ENCODE measurements around the gene GTF2A1L.
"Not testable (repeated sequence)": the region's sequence is repeated elsewhere in the genome, so short reads cannot be mapped to it uniquely, and the experiment has no call there.

GTF2A1L gene

DNA sequence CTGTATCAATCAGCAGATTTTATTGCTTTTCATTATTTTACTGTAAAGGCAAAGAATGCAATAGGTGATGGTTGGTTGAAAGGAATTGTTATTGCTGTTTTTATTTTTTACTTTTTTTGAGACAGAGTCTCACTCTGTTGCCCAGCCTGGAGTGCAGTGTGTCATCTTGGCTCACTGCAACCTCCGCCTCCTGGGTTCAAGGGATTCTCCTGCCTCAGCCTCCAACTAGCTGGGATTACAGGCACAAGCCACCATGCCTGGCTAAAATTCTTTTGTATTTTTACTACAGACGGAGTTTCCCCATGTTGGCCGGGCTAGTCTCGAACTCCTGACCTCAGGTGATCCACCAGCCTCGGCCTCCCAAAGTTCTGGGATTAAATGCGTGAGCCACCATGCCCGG lies 20.9 kb upstream of the GTF2A1L start:
- not testable (repeated sequence) for H3K27me3 Mint-ChIP-seq; H3K27ac Mint-ChIP-seq; DNase-seq; H3K36me3 Mint-ChIP-seq (ENCODE audit: low read depth); H3K4me3 Mint-ChIP-seq; H3K9me3 Mint-ChIP-seq; H3K4me1 Mint-ChIP-seq (ENCODE audit: low read depth)

DNA sequence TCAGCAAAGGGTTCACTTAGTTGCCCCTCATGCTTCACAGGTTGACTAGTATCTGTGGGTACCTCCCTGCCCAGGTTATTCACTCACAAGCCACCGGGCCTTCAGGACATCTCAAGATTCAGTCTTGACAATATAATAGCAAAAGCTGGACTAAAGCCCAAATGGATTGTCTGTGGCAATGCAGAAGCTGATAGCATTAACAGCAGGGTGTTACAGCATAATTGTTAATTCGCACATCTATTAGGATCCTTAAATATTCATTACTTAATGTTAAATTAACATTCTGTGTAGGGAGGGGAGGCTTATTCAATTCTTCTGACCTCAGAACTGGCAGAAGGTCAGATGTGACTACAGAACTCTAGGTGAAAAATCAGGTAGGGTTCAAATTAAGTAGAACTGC lies 20.2 kb upstream of the GTF2A1L start:
- Mint-ChIP-seq H3K4me1 (ENCODE audit: low read depth) (no peaks in the 10 kb centered on the region), H3K27ac (no peak overlapping the region), H3K36me3 (ENCODE audit: low read depth) (no peaks in the 10 kb centered on the region), H3K9me3 (no peaks in the 10 kb centered on the region), H3K27me3 (peaks cover 3% of the 10 kb centered on the region), H3K4me3 (no peak overlapping the region)
- DNase-seq: no peak

DNA sequence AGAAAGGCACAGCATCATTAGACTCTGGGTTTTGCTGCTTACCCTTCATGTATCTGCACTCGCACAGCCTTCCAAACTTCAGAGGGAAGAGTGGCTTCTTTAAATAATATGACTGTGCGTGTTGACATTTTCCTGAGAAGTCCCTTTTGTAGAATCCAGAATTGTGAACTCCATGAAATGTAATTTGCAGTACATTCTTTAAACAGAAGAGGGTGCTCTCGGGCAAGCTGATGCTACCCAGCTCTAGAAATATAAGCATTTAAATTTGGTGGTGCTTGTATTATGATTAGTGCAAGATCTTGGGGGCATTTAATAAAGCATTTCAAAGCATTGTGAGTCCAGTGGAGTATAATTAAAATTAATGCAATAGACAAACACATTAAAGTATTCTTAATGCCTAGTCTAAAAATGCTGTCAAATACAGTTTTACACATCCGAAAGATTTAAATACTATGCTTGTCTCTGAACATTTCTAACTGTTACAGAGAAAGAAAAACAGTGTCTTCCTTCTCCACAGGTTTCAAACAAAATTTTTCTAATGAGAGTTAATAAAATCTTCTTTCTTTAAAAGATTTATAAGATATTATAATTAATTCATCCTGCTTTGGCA lies 17.3 kb upstream of the GTF2A1L start:
- no peak for DNase-seq
- Mint-ChIP-seq H3K9me3 (no peaks in the 10 kb centered on the region), H3K27ac (no peak overlapping the region), H3K4me1 (ENCODE audit: low read depth) (no peaks in the 10 kb centered on the region), H3K4me3 (no peak overlapping the region), H3K27me3 (peaks cover 3% of the 10 kb centered on the region), H3K36me3 (ENCODE audit: low read depth) (no peaks in the 10 kb centered on the region)

DNA sequence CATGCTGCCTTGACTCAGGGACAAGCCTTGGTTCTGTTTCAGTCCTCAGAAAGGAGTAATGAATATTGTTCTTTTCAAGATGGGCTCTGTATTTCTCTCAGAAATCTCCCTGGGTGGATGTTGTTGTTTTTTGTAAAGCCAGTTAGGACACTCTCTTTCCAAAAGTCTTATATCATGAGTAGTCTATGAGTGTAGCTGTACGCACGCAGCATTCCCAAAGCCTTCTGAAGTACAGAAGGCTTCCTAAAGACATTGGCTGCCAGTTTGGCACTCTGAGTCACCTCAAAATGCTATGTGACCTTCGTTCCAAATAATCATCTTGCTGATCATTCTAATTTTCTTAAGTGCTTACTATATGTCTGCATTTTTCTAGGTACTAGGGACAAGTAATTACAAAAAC lies 16.7 kb upstream of the GTF2A1L start:
- DNase-seq: no peak
- Mint-ChIP-seq H3K27ac (no peak overlapping the region), H3K4me3 (no peak overlapping the region), H3K4me1 (ENCODE audit: low read depth) (no peaks in the 10 kb centered on the region), H3K9me3 (no peaks in the 10 kb centered on the region), H3K27me3 (peaks cover 3% of the 10 kb centered on the region), H3K36me3 (ENCODE audit: low read depth) (no peaks in the 10 kb centered on the region)

DNA sequence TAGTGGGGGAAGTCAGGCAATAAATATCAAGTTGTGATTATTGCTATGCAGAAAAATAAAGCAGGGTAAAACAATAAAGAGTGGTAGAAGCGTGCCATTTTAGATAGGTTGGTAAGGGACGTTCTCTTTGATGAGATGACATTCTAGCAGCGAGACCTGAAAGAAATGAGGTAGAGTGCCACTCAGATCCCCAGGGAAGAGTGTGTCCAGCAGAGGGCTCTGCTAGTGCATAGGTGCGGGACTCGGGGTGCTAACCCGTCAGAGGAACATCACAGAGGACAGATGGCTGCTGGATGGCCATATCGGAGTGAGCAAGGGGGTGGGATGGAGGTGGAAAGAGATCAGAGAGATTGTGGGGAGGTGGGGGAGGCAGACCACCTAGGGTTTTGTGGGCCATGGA lies 16.3 kb upstream of the GTF2A1L start:
- H3K4me3 Mint-ChIP-seq: no peak overlapping the region
- H3K36me3 Mint-ChIP-seq (ENCODE audit: low read depth): no peaks in the 10 kb centered on the region
- H3K4me1 Mint-ChIP-seq (ENCODE audit: low read depth): no peaks in the 10 kb centered on the region
- no peak for DNase-seq
- H3K9me3 Mint-ChIP-seq: no peaks in the 10 kb centered on the region
- H3K27me3 Mint-ChIP-seq: peaks cover 3% of the 10 kb centered on the region
- H3K27ac Mint-ChIP-seq: no peak overlapping the region

DNA sequence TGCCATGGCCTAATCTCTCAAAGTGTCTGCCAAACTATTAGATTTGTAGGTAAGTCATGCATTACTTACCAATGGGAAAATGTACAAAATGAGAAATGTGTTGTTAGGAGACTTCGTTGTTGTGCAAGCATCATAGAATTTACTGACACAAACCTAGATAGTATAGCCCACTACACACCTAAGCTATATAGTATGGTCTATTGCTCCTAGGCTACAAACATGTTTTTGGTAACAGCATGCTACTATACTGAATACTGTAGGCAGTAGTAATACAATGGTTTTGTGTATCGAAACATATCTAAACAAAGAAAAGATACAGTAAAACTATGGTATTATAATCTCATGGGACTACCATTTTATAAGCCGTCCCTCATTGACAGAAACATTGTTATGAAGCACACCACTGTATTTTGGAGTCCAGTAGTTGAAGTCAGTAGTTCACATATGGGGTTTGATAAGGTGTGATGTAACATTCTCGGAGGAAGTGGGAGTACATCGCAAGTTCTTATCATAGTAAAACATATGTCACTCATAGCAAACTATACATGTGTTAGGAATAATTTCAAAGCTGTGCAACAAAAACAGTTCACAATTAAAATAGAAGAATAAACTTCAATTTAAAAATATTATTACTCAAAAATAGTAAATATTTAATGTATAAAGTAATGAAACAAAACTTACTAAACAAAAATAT lies 12.0 kb upstream of the GTF2A1L start:
- H3K4me3 Mint-ChIP-seq: no peak overlapping the region
- H3K4me1 Mint-ChIP-seq (ENCODE audit: low read depth): no peaks in the 10 kb centered on the region
- no peaks in the 10 kb centered on the region for H3K36me3 Mint-ChIP-seq (ENCODE audit: low read depth)
- peaks cover 7% of the 10 kb centered on the region for H3K27me3 Mint-ChIP-seq
- no peaks in the 10 kb centered on the region for H3K9me3 Mint-ChIP-seq
- no peak overlapping the region for H3K27ac Mint-ChIP-seq
- DNase-seq: no peak

DNA sequence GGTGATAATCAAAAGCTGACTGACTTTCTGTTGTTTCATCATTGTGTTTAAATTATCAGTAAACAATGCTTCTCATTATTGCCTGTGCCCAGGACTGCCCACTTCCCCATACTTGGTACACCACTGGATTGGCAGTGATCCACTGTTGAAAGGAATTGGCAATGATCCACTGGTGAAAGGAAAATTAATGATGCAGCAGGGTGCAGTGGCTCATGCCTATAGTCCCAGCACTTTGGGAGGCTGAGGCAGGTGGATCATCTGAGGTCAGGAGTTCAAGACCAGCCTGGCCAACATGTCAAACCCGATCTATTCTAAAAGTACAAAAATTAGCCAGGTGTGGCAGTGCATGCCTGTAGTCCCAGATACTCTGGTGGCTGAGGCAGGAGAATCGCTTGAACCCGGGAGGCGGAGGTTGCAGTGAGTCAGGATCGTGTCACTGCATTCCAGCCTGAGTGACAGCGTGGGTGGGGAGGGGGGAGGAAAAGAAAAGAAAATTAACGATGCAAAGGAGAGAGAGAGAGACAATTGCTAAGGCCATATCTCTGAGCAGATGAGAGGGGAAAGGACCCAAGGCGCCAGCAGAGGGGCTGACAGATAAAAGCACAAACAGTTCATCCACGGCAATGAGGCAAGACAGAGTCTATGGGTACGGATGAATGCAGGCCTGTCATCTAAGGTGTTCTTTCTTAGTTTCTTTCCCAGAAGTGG lies 10.2 kb upstream of the GTF2A1L start:
- no peaks in the 10 kb centered on the region for H3K9me3 Mint-ChIP-seq
- no peak overlapping the region for H3K4me3 Mint-ChIP-seq
- no peaks in the 10 kb centered on the region for H3K36me3 Mint-ChIP-seq (ENCODE audit: low read depth)
- H3K4me1 Mint-ChIP-seq (ENCODE audit: low read depth): no peaks in the 10 kb centered on the region
- H3K27ac Mint-ChIP-seq: no peak overlapping the region
- H3K27me3 Mint-ChIP-seq: peaks cover 7% of the 10 kb centered on the region
- DNase-seq: no peak

DNA sequence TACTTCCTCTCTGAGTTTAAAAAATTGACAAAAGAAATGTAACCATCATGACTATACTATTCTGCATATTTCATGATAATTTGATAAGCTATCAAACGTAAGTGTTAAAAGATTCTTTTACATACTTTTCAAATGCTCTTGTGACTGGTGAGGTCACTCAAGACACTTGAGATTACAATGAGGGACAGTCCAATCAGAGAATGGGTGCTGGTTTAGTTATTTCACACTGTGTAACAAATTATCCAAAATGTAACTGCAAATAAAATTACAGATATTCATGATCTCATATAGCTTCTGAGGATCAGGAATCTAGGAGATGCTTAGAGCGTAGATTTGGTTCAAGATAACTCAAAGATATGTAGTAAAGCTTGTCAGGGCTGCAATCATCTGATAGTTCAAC lies 4.4 kb upstream of the GTF2A1L start:
- Mint-ChIP-seq H3K27ac (no peak overlapping the region), H3K4me3 (no peak overlapping the region), H3K9me3 (no peaks in the 10 kb centered on the region), H3K27me3 (peaks cover 5% of the 10 kb centered on the region), H3K4me1 (ENCODE audit: low read depth) (no peaks in the 10 kb centered on the region), H3K36me3 (ENCODE audit: low read depth) (no peaks in the 10 kb centered on the region)
- no peak for DNase-seq

DNA sequence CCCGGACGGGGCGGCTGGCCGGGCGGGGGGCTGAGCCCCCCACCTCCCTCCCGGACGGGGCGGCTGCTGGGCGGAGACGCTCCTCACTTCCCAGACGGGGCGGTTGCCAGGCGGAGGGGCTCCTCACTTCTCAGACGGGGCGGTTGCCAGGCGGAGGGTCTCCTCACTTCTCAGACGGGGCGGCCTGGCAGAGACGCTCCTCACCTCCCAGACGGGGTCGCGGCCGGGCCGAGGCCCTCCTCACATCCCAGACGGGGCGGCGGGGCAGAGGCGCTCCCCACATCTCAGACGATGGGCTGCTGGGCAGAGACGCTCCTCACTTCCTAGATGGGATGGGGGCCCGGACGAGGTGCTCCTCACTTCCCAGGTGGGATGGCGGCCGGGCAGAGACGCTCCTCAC lies 3.1 kb upstream of the GTF2A1L start:
- H3K9me3 Mint-ChIP-seq; H3K4me3 Mint-ChIP-seq; H3K36me3 Mint-ChIP-seq (ENCODE audit: low read depth): not testable (repeated sequence)

DNA sequence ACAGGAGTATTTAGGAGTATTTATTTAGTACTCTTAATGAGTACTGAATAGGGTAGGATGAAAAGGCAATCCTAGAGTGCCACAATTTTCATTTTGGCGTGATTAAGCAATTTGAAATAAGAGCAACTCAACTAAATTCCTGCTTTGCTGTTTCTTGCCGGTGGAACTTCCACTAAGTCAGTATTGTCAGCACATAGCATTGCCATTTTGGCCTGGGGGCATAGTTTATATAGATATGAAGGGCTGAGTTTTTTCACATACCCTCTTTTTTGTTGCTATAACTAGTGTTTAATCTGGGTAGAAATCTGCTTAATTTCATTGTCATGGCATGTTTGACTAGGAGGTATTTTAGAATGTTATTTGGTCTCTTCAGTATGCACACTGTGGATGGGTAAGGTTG lies 1.9 kb downstream of the GTF2A1L start:
- no peaks in the 10 kb centered on the region for H3K4me1 Mint-ChIP-seq (ENCODE audit: low read depth)
- no peak for DNase-seq
- no peaks in the 10 kb centered on the region for H3K36me3 Mint-ChIP-seq (ENCODE audit: low read depth)
- H3K27me3 Mint-ChIP-seq: peaks cover 11% of the 10 kb centered on the region
- H3K9me3 Mint-ChIP-seq: no peaks in the 10 kb centered on the region
- no peak overlapping the region for H3K27ac Mint-ChIP-seq
- H3K4me3 Mint-ChIP-seq: no peak overlapping the region

More for the DNA sequence above, 3.1 kb upstream of the GTF2A1L start:
- not testable (repeated sequence) for H3K4me1 Mint-ChIP-seq (ENCODE audit: low read depth); DNase-seq; H3K27ac Mint-ChIP-seq
- peaks cover 13% of the 10 kb centered on the region for H3K27me3 Mint-ChIP-seq

DNA sequence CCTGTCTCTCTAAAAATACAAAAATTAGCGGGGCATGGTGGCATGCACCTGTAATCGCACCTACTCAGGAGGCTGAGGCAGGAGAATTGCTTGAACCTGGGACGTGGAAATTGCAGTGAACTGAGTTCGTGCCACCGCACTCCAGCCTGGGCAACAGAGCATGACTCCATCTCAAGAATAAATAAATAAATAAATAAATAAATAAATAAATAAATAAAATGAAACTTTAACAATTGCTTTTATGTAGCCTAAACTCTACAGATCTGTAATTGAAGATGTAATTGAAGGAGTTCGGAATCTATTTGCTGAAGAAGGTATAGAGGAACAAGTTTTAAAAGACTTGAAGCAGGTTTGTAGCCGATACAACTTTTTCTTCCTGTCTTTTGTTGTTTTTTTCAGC lies 2.9 kb downstream of the GTF2A1L start:
- no peak overlapping the region for H3K4me3 Mint-ChIP-seq
- no peaks in the 10 kb centered on the region for H3K4me1 Mint-ChIP-seq (ENCODE audit: low read depth)
- DNase-seq: no peak
- H3K9me3 Mint-ChIP-seq: no peaks in the 10 kb centered on the region
- no peak overlapping the region for H3K27ac Mint-ChIP-seq
- H3K36me3 Mint-ChIP-seq (ENCODE audit: low read depth): no peaks in the 10 kb centered on the region
- H3K27me3 Mint-ChIP-seq: peaks cover 11% of the 10 kb centered on the region

DNA sequence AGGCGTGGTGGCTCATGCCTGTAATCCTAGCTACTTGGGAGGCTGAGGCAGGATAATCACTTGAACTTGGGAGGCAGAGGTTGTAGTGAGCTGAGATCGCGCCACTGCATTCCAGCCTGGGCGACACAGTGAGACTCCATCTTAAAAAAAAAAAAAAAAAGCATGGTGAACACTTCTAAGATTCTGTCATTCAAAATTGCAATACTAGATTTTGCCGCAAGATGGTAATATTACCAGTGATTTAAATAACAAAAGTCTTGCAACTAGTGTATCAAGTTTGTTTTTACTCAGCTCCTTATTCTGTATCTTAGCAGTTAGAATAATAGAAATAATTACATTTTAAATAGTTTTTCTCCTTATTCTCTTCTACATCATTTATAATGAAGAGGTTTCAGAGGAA lies 5.0 kb downstream of the GTF2A1L start:
- H3K4me3 Mint-ChIP-seq; DNase-seq; H3K27me3 Mint-ChIP-seq; H3K4me1 Mint-ChIP-seq (ENCODE audit: low read depth); H3K9me3 Mint-ChIP-seq; H3K27ac Mint-ChIP-seq; H3K36me3 Mint-ChIP-seq (ENCODE audit: low read depth): not testable (repeated sequence)

DNA sequence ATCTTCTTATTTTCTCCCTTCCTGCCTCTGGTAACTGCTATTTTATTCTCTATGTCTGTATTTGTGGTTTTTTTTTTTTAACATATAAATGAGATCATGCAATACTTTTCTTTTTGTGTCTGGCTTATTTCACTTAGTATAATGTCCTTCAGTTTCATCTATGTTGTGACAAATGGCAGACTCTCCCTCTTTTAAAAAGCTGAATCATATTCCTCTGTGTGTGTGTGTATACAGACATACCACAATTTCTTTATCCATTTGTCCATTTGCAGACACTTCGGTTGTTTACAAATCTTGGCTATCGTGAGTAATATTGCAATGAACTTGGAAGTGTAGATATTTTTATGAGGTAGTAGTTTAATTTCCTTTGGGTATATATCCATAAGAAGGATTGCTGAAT lies 7.0 kb downstream of the GTF2A1L start:
- no peaks in the 10 kb centered on the region for H3K27me3 Mint-ChIP-seq
- no peak overlapping the region for H3K27ac Mint-ChIP-seq
- no peak overlapping the region for H3K4me3 Mint-ChIP-seq
- H3K36me3 Mint-ChIP-seq (ENCODE audit: low read depth): no peaks in the 10 kb centered on the region
- H3K4me1 Mint-ChIP-seq (ENCODE audit: low read depth): no peaks in the 10 kb centered on the region
- peaks cover 5% of the 10 kb centered on the region for H3K9me3 Mint-ChIP-seq
- no peak for DNase-seq

DNA sequence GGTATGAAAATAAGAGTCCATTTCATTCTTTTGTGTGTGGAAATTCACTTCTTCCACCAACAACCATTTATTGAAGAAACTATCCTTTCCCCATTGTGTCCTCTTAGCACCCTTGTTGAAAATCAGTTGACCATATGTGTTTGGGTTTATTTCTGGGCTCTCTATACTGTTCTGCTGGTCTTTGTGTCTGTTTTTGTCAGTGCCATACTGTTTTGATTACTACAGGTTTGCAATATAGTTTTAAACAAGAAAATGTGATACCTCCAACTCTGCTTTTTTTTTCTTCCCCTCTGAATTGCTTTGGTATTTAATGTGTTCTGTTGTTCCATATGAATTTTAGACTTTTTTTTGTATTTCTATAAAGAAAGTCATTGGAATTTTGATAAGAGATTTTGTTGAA lies 8.4 kb downstream of the GTF2A1L start:
- no peak overlapping the region for H3K27ac Mint-ChIP-seq
- no peaks in the 10 kb centered on the region for H3K4me1 Mint-ChIP-seq (ENCODE audit: low read depth)
- H3K4me3 Mint-ChIP-seq: no peak overlapping the region
- peaks cover 6% of the 10 kb centered on the region for H3K27me3 Mint-ChIP-seq
- H3K36me3 Mint-ChIP-seq (ENCODE audit: low read depth): no peaks in the 10 kb centered on the region
- H3K9me3 Mint-ChIP-seq: peaks cover 5% of the 10 kb centered on the region
- no peak for DNase-seq

DNA sequence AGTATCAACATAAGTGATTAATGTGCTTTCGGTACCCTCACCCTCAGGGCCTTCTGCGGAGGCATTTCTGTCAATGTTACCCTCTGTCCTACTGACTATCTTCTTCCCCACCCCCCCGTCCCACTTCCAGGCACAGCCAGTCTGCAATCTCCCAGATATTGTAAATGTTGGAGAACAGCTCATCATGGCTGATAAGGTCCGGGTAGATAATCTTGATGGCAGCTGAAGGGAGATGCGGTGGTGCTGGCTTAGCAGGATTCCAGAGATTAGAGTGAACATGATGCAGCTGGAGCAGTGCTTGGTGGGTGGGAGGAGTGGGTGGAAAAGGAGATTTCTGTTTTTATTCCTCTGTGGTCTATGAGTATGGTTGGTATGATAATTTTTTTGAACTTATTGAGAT lies 15.5 kb downstream of the GTF2A1L start:
- Mint-ChIP-seq H3K27ac (no peak overlapping the region), H3K27me3 (peaks cover 36% of the 10 kb centered on the region), H3K36me3 (ENCODE audit: low read depth) (no peaks in the 10 kb centered on the region), H3K4me3 (no peak overlapping the region), H3K4me1 (ENCODE audit: low read depth) (no peaks in the 10 kb centered on the region), H3K9me3 (peaks cover 5% of the 10 kb centered on the region)
- no peak for DNase-seq
